Immature natural killer cell (primary cell): ENCODE measurements around the gene AFAP1L2. TPM values are rescaled to one million over a fixed set of nuclear protein-coding genes. Genes with fewer than 3 reads are reported as not detected.

Experiments used
- DNase-seq, 3 donors: peaks; one replicate each; pipeline ENCODE4 v3.0.0; 2022; ENCODE audit warnings: mixed read lengths in 1 of 3
- H3K27ac Mint-ChIP-seq, 6 donors: one replicate each; pipeline ENCODE4 v1.8.0; 2020; ENCODE audit warnings: mixed read lengths in 6 of 6, mild to moderate bottlenecking in 5 of 6, inconsistent platforms in 4 of 6, moderate library complexity in 3 of 6
- H3K27me3 Mint-ChIP-seq, 3 donors: one replicate each; pipeline ENCODE4 v1.8.0; 2020 to 2021; ENCODE audit warnings: low read depth in 3 of 3, mild to moderate bottlenecking in 3 of 3, mixed read lengths in 3 of 3, moderate library complexity in 3 of 3, inconsistent platforms in 1 of 3
- H3K36me3 Mint-ChIP-seq, 3 donors: one replicate each; pipeline ENCODE4 v1.8.0; 2020; ENCODE audit warnings: mixed read lengths in 3 of 3, inconsistent platforms in 2 of 3, mild to moderate bottlenecking in 2 of 3
- H3K4me1 Mint-ChIP-seq, 2 donors: one replicate each; pipeline ENCODE4 v1.8.0; 2020; ENCODE audit warnings: inconsistent platforms in 2 of 2, mild to moderate bottlenecking in 2 of 2, mixed read lengths in 2 of 2, moderate library complexity in 1 of 2
- H3K4me3 Mint-ChIP-seq, 5 donors: one replicate each; pipeline ENCODE4 v1.8.0; 2020; ENCODE audit warnings: mild to moderate bottlenecking in 5 of 5, mixed read lengths in 5 of 5, inconsistent platforms in 3 of 5, moderate library complexity in 3 of 5
- H3K9me3 Mint-ChIP-seq, 6 donors: one replicate each; pipeline ENCODE4 v1.8.0; 2020; ENCODE audit warnings: mild to moderate bottlenecking in 6 of 6, mixed read lengths in 6 of 6, inconsistent platforms in 4 of 6, moderate library complexity in 3 of 6
- polyA plus RNA-seq, 3 donors: library from polyadenylated mRNA; unstranded; fragments of 300-500 nt; fragmentation: Illumina TruSeq; gene quantifications; one replicate each; pipeline ENCODE4 v1.2.3, GENCODE V29; 2021

The AFAP1L2 gene
- polyA plus RNA-seq, 3 donors from 2014 or later = 0.61 to 2.0 (median 1.2) TPM

DNA sequence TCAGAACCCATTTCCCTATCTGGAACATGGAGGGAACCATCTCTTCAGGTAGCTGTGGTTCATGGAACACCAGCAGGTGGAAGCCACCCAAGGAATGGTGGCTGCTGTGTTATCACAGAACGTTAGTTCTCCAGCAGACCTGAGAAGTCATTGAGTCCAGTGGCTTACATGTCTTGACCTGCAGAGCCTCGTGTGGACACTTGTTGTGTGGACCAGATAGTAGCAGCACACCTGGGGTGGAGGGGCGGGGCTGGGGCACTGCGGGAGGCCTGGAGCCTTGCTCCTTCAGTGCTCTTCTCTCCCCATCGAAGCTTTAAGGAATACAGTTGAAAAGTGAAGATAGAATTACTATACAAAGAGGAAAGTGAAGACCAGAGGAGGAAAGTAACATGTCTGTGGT lies 122.8 kb downstream of the AFAP1L2 start:
- no peaks in the 10 kb centered on the region for H3K4me1 Mint-ChIP-seq
- H3K36me3 Mint-ChIP-seq = no peaks in the 10 kb centered on the region
- no peaks in the 10 kb centered on the region for H3K9me3 Mint-ChIP-seq
- peaks cover 3 to 11% (median 3%) of the 10 kb centered on the region in 3 donors for H3K27me3 Mint-ChIP-seq
- H3K4me3 Mint-ChIP-seq = no peak overlapping the region
- no peak for DNase-seq
- no peak overlapping the region for H3K27ac Mint-ChIP-seq

GRCh38 chr10:114281006-114281405 lies 123.3 kb downstream of the AFAP1L2 start:
- Mint-ChIP-seq H3K9me3 (no peaks in the 10 kb centered on the region), H3K36me3 (no peaks in the 10 kb centered on the region), H3K27me3 (peaks cover 3 to 11% (median 3%) of the 10 kb centered on the region in 3 donors), H3K27ac (no peak overlapping the region), H3K4me1 (no peaks in the 10 kb centered on the region), H3K4me3 (no peak overlapping the region)
- DNase-seq = no peak

DNA sequence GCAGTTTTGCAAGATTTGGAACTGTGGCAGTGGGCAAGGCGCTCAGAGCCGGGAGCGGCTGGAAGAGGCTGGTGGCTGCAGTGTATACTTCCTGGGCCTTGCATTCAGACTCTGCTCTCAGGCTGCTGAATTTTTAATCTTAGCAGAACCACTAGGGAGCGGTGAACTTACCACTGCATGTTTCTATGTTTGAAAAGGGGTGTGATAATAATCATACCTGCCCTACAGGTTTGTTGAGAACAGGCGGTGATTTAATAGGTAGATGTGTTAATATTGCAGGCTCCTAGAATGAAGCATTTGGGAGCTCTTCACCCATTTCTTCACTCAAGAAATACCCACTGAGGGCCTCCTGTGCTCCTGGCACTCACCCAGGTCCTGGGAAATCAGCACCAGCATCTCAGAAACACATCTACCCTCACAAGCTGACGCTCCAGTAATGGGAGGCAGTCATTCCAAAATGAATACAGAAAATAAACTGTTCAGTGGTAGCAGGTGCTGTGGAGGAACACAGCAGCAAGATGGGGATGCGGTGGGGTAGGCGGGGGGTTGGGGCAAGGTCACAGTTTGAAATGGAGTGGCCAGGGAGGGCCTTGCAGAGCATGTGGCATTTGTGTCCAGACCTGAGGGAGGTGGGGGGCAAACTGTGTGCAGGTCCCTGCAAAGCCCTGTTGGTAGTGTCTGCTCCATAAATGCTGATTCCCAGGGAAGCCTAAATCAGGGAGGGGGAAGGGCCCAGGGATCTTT lies 124.2 kb downstream of the AFAP1L2 start:
- Mint-ChIP-seq H3K27me3 (peaks cover 1 to 8% (median 3%) of the 10 kb centered on the region in 3 donors), H3K4me1 (no peaks in the 10 kb centered on the region), H3K4me3 (no peak overlapping the region), H3K36me3 (no peaks in the 10 kb centered on the region), H3K27ac (no peak overlapping the region), H3K9me3 (no peaks in the 10 kb centered on the region)
- no peak for DNase-seq

GRCh38 chr10:114279289-114279688 lies 125.0 kb downstream of the AFAP1L2 start:
- H3K9me3 Mint-ChIP-seq = no peaks in the 10 kb centered on the region
- DNase-seq = no peak
- H3K36me3 Mint-ChIP-seq = no peaks in the 10 kb centered on the region
- no peak overlapping the region for H3K27ac Mint-ChIP-seq
- H3K27me3 Mint-ChIP-seq = peaks cover 1 to 6% (median 3%) of the 10 kb centered on the region in 3 donors
- H3K4me3 Mint-ChIP-seq = no peak overlapping the region
- H3K4me1 Mint-ChIP-seq = no peaks in the 10 kb centered on the region

- no peaks in the 10 kb centered on the region for H3K36me3 Mint-ChIP-seq
- H3K9me3 Mint-ChIP-seq = no peaks in the 10 kb centered on the region
- DNase-seq = no peak
- no peaks in the 10 kb centered on the region for H3K4me1 Mint-ChIP-seq
- no peak overlapping the region for H3K27ac Mint-ChIP-seq
- peaks cover 1 to 9% (median 3%) of the 10 kb centered on the region in 3 donors for H3K27me3 Mint-ChIP-seq
- H3K4me3 Mint-ChIP-seq = no peak overlapping the region
These were observed 125.5 kb downstream of the AFAP1L2 start for GRCh38 chr10:114278884-114279191.

GRCh38 chr10:114278140-114278883 lies 126.0 kb downstream of the AFAP1L2 start:
- Mint-ChIP-seq H3K4me1 (no peaks in the 10 kb centered on the region), H3K36me3 (no peaks in the 10 kb centered on the region), H3K9me3 (no peaks in the 10 kb centered on the region), H3K27me3 (peaks cover 1 to 10% (median 3%) of the 10 kb centered on the region in 3 donors), H3K4me3 (no peak overlapping the region), H3K27ac (no peak overlapping the region)
- no peak for DNase-seq

DNA sequence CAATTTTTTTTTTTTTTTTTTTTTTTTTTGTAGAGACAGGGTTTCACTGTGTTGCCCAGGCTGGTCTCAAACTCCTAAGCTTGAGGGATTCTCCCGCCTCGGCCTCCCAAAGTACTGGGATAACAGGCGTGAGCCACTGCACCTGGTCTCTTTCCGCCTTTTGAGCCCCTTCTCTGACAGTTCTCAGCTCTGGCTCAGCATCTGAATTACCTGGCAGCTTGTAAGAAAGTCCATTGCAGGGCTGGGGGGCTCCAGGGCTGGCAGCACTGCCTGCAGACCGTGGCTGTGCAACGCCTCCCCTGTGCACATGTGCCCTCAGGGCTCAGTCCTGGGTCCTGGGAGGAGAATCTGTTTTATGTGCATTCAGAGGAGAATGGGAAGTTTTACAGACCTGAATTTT lies 127.6 kb downstream of the AFAP1L2 start:
- no peaks in the 10 kb centered on the region for H3K36me3 Mint-ChIP-seq
- peaks cover 1 to 6% (median 3%) of the 10 kb centered on the region in 3 donors for H3K27me3 Mint-ChIP-seq
- H3K9me3 Mint-ChIP-seq = no peaks in the 10 kb centered on the region
- no peak for DNase-seq
- no peak overlapping the region for H3K27ac Mint-ChIP-seq
- no peaks in the 10 kb centered on the region for H3K4me1 Mint-ChIP-seq
- no peak overlapping the region for H3K4me3 Mint-ChIP-seq

DNA sequence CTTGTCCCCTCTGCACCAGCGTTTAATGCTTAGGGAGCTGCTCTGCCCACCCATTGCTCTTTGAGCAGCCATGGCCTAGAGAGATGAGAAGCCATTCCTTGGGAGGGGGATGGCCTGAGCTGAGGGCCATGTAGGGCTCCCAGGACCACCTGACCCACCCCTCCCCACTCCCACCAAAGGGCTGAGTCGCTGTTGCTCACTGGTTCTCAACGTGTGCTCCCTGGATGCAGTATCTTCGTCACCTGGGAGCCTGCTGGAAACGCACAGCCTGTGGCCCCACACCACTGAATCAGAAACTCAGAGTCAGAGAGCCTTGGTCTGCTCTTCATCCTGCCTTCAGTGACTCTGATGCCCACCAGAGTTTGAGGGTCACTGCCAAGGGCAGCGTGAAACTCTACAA lies 128.2 kb downstream of the AFAP1L2 start:
- no peaks in the 10 kb centered on the region for H3K9me3 Mint-ChIP-seq
- no peak overlapping the region for H3K27ac Mint-ChIP-seq
- no peak for DNase-seq
- H3K4me1 Mint-ChIP-seq = no peaks in the 10 kb centered on the region
- H3K36me3 Mint-ChIP-seq = no peaks in the 10 kb centered on the region
- H3K27me3 Mint-ChIP-seq = peaks cover 1 to 6% (median 3%) of the 10 kb centered on the region in 3 donors
- H3K4me3 Mint-ChIP-seq = no peak overlapping the region

GRCh38 chr10:114274616-114275453 lies 129.5 kb downstream of the AFAP1L2 start:
- Mint-ChIP-seq H3K27ac (no peak overlapping the region), H3K36me3 (no peaks in the 10 kb centered on the region), H3K4me1 (no peaks in the 10 kb centered on the region), H3K9me3 (no peaks in the 10 kb centered on the region), H3K27me3 (peaks cover 1 to 6% (median 4%) of the 10 kb centered on the region in 3 donors), H3K4me3 (no peak overlapping the region)
- no peak for DNase-seq

GRCh38 chr10:114273910-114274309 lies 130.4 kb downstream of the AFAP1L2 start:
- DNase-seq = no peak
- H3K27ac Mint-ChIP-seq = peak overlapping the region in 1 of 6 donors; percentile 37
- H3K4me1 Mint-ChIP-seq = no peaks in the 10 kb centered on the region
- no peaks in the 10 kb centered on the region for H3K36me3 Mint-ChIP-seq
- no peaks in the 10 kb centered on the region for H3K9me3 Mint-ChIP-seq
- H3K4me3 Mint-ChIP-seq = no peak overlapping the region
- H3K27me3 Mint-ChIP-seq = peaks cover 1 to 6% (median 4%) of the 10 kb centered on the region in 3 donors

DNA sequence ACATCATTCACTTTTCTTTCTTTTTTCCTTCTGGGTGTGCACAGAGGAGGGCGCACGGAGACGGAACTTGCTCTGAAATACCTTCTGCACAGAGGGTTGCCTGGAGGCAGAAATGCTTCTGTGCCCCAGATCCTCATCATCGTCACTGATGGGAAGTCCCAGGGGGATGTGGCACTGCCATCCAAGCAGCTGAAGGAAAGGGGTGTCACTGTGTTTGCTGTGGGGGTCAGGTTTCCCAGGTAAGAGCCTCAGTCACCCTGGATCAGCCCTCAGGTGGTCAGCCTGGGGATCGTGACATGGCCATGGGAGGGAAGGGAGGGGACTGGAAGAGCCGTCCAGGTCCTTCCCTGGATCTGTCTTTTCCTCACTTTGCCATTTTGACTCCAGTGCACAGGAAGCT lies 131.6 kb downstream of the AFAP1L2 start:
- peaks cover 1 to 4% (median 2%) of the 10 kb centered on the region in 3 donors for H3K27me3 Mint-ChIP-seq
- DNase-seq = no peak
- H3K36me3 Mint-ChIP-seq = no peaks in the 10 kb centered on the region
- no peak overlapping the region for H3K4me3 Mint-ChIP-seq
- H3K9me3 Mint-ChIP-seq = no peaks in the 10 kb centered on the region
- peak overlapping the region in 1 of 6 donors; percentile 42 for H3K27ac Mint-ChIP-seq
- no peaks in the 10 kb centered on the region for H3K4me1 Mint-ChIP-seq

DNA sequence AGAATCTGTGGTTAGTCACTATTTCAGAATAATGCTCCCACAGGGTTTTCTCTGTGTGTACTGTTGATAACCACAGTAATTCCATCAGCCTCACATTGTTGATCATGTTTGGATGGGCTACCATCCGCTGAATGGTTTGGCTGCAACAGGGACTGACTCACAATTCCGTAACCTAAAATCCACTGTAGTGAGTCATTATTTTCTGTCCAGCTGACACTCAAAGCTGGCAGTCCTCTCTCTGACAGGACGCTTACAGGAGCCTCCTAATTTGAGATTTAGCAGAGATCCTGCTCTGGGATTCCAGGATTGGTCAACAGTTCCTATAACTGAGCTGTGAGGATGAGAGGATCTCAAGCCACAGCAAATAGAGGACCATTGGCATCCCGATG lies 132.5 kb downstream of the AFAP1L2 start:
- H3K4me1 Mint-ChIP-seq = no peaks in the 10 kb centered on the region
- no peak overlapping the region for H3K4me3 Mint-ChIP-seq
- peaks cover under 1 to 4% (median 2%) of the 10 kb centered on the region in 3 donors for H3K27me3 Mint-ChIP-seq

GRCh38 chr10:114271075-114271778 lies 133.1 kb downstream of the AFAP1L2 start:
- no peaks in the 10 kb centered on the region for H3K4me1 Mint-ChIP-seq
- peaks cover 0 to 4% (median 2%) of the 10 kb centered on the region in 3 donors for H3K27me3 Mint-ChIP-seq
- no peak for DNase-seq
- no peaks in the 10 kb centered on the region for H3K9me3 Mint-ChIP-seq
- no peak overlapping the region for H3K27ac Mint-ChIP-seq
- H3K4me3 Mint-ChIP-seq = no peak overlapping the region
- no peaks in the 10 kb centered on the region for H3K36me3 Mint-ChIP-seq

More for the DNA sequence above, 132.5 kb downstream of the AFAP1L2 start:
- H3K9me3 Mint-ChIP-seq = no peaks in the 10 kb centered on the region
- H3K27ac Mint-ChIP-seq = no peak overlapping the region
- no peak for DNase-seq
- H3K36me3 Mint-ChIP-seq = no peaks in the 10 kb centered on the region
